ENCODE results near the gene BLVRA. TPM values are rescaled to one million over a fixed set of nuclear protein-coding genes. Genes with fewer than 3 reads are reported as not detected.

The BLVRA gene
- total RNA-seq, 1 experiment from 2014 or later = 36.4 TPM

GRCh38 chr7:43834463-43835251, 76.2 kb downstream of the BLVRA start:
- Histone ChIP-seq H3K4me2 (peak overlapping the region; percentile 54), H3K4me1 (replicated peaks; ENCODE audit: insufficient read depth) (no peaks in the 10 kb centered on the region; the same call in 1 of the 2 replicates), H4K20me1 (ENCODE audit: insufficient read depth) (no peaks in the 10 kb centered on the region), H3K36me3 (ENCODE audit: low read depth) (no peaks in the 10 kb centered on the region), H3F3A (ENCODE audit: insufficient read depth, low read depth) (peaks cover 8% of the 10 kb centered on the region; the same call in 1 of the 2 replicates), H3K79me2 (ENCODE audit: low read depth) (no peaks in the 10 kb centered on the region), H3K27me3 (ENCODE audit: insufficient read depth, low read depth) (no peaks in the 10 kb centered on the region), H2AFZ (peak overlapping the region; percentile 58), H3K27ac (no peak overlapping the region), H3K9me3 (ENCODE audit: insufficient read depth, low read depth) (peaks cover 8% of the 10 kb centered on the region; the same call in 1 of the 2 replicates), H3K9me2 (ENCODE audit: insufficient read depth) (no peaks in the 10 kb centered on the region), H3K4me3 (peak overlapping the region; percentile 36; the same call in 1 of the 2 replicates)
- no TSS peak for BruUV-seq (replicated peaks)
- TF ChIP-seq, protein P1, sequence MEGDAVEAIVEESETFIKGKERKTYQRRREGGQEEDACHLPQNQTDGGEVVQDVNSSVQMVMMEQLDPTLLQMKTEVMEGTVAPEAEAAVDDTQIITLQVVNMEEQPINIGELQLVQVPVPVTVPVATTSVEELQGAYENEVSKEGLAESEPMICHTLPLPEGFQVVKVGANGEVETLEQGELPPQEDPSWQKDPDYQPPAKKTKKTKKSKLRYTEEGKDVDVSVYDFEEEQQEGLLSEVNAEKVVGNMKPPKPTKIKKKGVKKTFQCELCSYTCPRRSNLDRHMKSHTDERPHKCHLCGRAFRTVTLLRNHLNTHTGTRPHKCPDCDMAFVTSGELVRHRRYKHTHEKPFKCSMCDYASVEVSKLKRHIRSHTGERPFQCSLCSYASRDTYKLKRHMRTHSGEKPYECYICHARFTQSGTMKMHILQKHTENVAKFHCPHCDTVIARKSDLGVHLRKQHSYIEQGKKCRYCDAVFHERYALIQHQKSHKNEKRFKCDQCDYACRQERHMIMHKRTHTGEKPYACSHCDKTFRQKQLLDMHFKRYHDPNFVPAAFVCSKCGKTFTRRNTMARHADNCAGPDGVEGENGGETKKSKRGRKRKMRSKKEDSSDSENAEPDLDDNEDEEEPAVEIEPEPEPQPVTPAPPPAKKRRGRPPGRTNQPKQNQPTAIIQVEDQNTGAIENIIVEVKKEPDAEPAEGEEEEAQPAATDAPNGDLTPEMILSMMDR (conservative IDR thresholded peaks at IDR 0.05) = no peak
- no peak for TF ChIP-seq EZH2 (IDR thresholded peaks at IDR 0.05; ENCODE audit: low read depth)
- intact Hi-C loops (cut with micrococcal nuclease; ENCODE audit: unreplicated experiment) = loop anchor here (5.0 kb wide), 3 partner anchors 187 to 1892 kb away; no protein-coding TSS in a partner anchor
- ChIA-PET CTCF (interaction anchor here (0.6 to 2.0 kb wide), 4 partner anchors 134 to 459 kb away, joined by 3 to 10 read pairs (median 3); partner anchors contain the start of gene STK17A), POLR2A (ENCODE audit: unreplicated experiment) (interaction anchor here (0.6 kb wide), 1 partner anchor 252 kb away, joined by 4 read pairs; the partner anchor contains the start of gene STK17A)
- DNase-seq = peak in 1 of 2 experiments; percentile 83

- Histone ChIP-seq H3K9me2 (ENCODE audit: insufficient read depth) (no peaks in the 10 kb centered on the region), H3K27ac (no peak overlapping the region), H3K4me3 (peak overlapping the region; percentile 41; the same call in 1 of the 2 replicates), H3K9me3 (ENCODE audit: insufficient read depth, low read depth) (peaks cover 8% of the 10 kb centered on the region; the same call in 1 of the 2 replicates), H3K36me3 (ENCODE audit: low read depth) (no peaks in the 10 kb centered on the region), H2AFZ (peak overlapping the region; percentile 73), H3K4me2 (peak overlapping the region; percentile 71), H3K79me2 (ENCODE audit: low read depth) (no peaks in the 10 kb centered on the region), H3K4me1 (replicated peaks; ENCODE audit: insufficient read depth) (no peaks in the 10 kb centered on the region; the same call in 1 of the 2 replicates), H3K27me3 (ENCODE audit: insufficient read depth, low read depth) (no peaks in the 10 kb centered on the region), H3F3A (ENCODE audit: insufficient read depth, low read depth) (peaks cover 8% of the 10 kb centered on the region; the same call in 1 of the 2 replicates), H4K20me1 (ENCODE audit: insufficient read depth) (no peaks in the 10 kb centered on the region)
- BruUV-seq (replicated peaks) = no TSS peak
- ChIA-PET CTCF (interaction anchor here (0.6 to 1.7 kb wide), 8 partner anchors 10 to 723 kb away, joined by 3 to 11 read pairs (median 4); partner anchors contain the start of gene STK17A), POLR2A (ENCODE audit: unreplicated experiment) (interaction anchor here (0.6 to 0.7 kb wide), 2 partner anchors 116 to 1877 kb away, joined by 4 to 21 read pairs; no protein-coding TSS in a partner anchor)
- intact Hi-C loops (cut with micrococcal nuclease; ENCODE audit: unreplicated experiment) = loop anchor here (1.0 to 5.0 kb wide), 4 partner anchors 138 to 1896 kb away; no protein-coding TSS in a partner anchor
- no peak for DNase-seq
- TF ChIP-seq EZH2 (IDR thresholded peaks at IDR 0.05; ENCODE audit: low read depth) = no peak
- TF ChIP-seq, protein P1 (conservative IDR thresholded peaks at IDR 0.05) = no peak
Observed at GRCh38 chr7:43838201-43838658, 79.8 kb downstream of the BLVRA start.

- H2AFZ ChIP-seq = no peak overlapping the region
- DNase-seq = no peak
- TF ChIP-seq, protein P1 (conservative IDR thresholded peaks at IDR 0.05) = no peak
- TF ChIP-seq EZH2 (IDR thresholded peaks at IDR 0.05; ENCODE audit: low read depth) = no peak
- no peaks in the 10 kb centered on the region for H3K79me2 ChIP-seq (ENCODE audit: low read depth)
- no peak overlapping the region for H3K4me3 ChIP-seq
- no peaks in the 10 kb centered on the region for H4K20me1 ChIP-seq (ENCODE audit: insufficient read depth)
- ChIA-PET CTCF (interaction anchor here (0.8 kb wide), 1 partner anchor 956 kb away, joined by 3 read pairs; no protein-coding TSS in a partner anchor), POLR2A (ENCODE audit: unreplicated experiment) (interaction anchor here (0.6 kb wide), 1 partner anchor 1865 kb away, joined by 3 read pairs; no protein-coding TSS in a partner anchor)
- intact Hi-C loops (cut with micrococcal nuclease; ENCODE audit: unreplicated experiment) = no loop called here
- no TSS peak for BruUV-seq (replicated peaks)
- no peak overlapping the region for H3K4me2 ChIP-seq
- no peaks in the 10 kb centered on the region for H3F3A ChIP-seq (ENCODE audit: insufficient read depth, low read depth)
- no peak overlapping the region for H3K27ac ChIP-seq
- H3K27me3 ChIP-seq (ENCODE audit: insufficient read depth, low read depth) = no peaks in the 10 kb centered on the region
- no peaks in the 10 kb centered on the region for H3K36me3 ChIP-seq (ENCODE audit: low read depth)
- H3K9me3 ChIP-seq (ENCODE audit: insufficient read depth, low read depth) = no peaks in the 10 kb centered on the region
- H3K9me2 ChIP-seq (ENCODE audit: insufficient read depth) = no peaks in the 10 kb centered on the region
- H3K4me1 ChIP-seq (replicated peaks; ENCODE audit: insufficient read depth) = no peaks in the 10 kb centered on the region
Observed at GRCh38 chr7:43843296-43843695, 84.8 kb downstream of the BLVRA start.
